ENCODE results near the gene NPR1. TPM values are rescaled to one million over a fixed set of nuclear protein-coding genes. Genes with fewer than 3 reads are reported as not detected.

The NPR1 gene
- total RNA-seq, 1 experiment from 2014 or later: 16.5 TPM

DNA sequence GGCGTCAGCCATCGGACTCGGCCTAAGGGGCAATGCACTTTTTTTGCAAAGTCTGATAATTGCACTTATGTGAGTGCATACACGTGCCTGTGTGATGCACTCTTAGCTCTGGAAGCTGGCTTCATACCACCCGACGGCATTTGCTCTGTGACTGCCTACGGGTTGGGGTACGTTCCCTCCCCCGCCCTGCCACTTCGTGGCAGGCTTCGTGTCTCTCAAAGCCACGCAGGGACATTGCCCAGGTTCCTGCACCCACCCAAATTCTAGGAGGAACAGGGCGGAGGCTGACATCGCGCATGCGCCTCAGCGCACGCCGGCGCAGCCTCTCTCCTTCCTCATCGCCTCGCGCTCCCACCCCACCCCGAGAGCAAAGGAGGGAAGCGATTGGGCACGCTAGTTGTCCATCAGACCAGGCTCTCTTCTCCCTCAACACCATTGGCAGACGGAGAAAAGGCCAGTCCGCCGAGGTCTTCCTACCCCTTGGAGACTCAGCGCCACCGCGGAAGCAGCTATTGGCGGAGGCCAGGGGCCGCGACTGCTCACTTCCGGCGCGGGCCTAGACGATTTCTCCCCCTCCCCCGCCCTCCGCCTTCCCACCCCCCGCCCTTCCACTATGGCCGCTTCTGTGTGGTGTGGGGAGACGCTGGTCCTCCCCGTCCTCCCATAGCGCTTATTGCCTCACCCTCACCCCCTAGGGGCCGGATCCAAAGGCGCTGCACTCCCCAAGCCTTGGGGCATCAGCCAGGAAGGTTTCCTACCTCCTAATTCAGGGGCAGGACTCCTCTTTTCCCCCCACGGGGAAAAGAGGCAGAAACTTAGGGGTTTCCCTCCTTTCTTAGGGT lies 49.2 kb downstream of the NPR1 start, which contains the start of gene INTS3:
Gene INTS3, plus strand, starts transcription at position 588 of the 842 bp plus-strand sequence. CDS start 585 bp downstream, outside the sequence.
- Mint-ChIP-seq H3K4me3 (peak within 1 kb of the TSS; percentile 97), H3K4me1 (peaks cover 28% of the 10 kb centered on the region), H3K9me3 (no peaks in the 10 kb centered on the region), H3K36me3 (peaks cover 12% of the 10 kb centered on the region), H3K27ac (peak within 1 kb of the TSS; percentile 99), H3K27me3 (ENCODE audit: low read depth) (no peaks in the 10 kb centered on the region; the same call in 1 of the 2 replicates)
- POLR2A ChIA-PET: interaction anchor here (0.6 to 2.1 kb wide), 7 partner anchors 15 to 48 kb away, joined by 3 to 10 read pairs (median 5); no protein-coding TSS in a partner anchor
- CTCF ChIA-PET: interaction anchor here (0.6 to 2.1 kb wide), 14 partner anchors 12 to 231 kb away, joined by 3 to 19 read pairs (median 5); partner anchors contain the start of genes CRTC2, NPR1 and S100A13
- DNase-seq (ENCODE audit: low spot score): peak; percentile 100
- ATAC-seq: peak; percentile 100
- TF ChIP-seq, protein P1, sequence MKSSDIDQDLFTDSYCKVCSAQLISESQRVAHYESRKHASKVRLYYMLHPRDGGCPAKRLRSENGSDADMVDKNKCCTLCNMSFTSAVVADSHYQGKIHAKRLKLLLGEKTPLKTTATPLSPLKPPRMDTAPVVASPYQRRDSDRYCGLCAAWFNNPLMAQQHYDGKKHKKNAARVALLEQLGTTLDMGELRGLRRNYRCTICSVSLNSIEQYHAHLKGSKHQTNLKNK (CRISPR knock-in tag; IDR thresholded peaks at IDR 0.05): no peak
- TF ChIP-seq TCF7 (CRISPR knock-in tag; IDR thresholded peaks at IDR 0.05; ENCODE audit: low read depth) (no peak), KAT7 (CRISPR knock-in tag; IDR thresholded peaks at IDR 0.05; ENCODE audit: borderline replicate concordance) (no peak), PRRX2 (CRISPR knock-in tag; IDR thresholded peaks at IDR 0.05) (no peak), NR3C1 (CRISPR knock-in tag; conservative IDR thresholded peaks at IDR 0.05; ENCODE audit: low read depth) (no peak), ETV6 (CRISPR knock-in tag; IDR thresholded peaks at IDR 0.05) (0 out of 2 replicates have a peak, but pooled peaks have one; percentile 59), ZNF396 (CRISPR knock-in tag; IDR thresholded peaks at IDR 0.05; ENCODE audit: borderline replicate concordance) (no peak), NFATC4 (CRISPR knock-in tag; IDR thresholded peaks at IDR 0.05) (no peak), ZNF219 (CRISPR knock-in tag; IDR thresholded peaks at IDR 0.05; ENCODE audit: borderline replicate concordance) (no peak), SP1 (CRISPR knock-in tag; conservative IDR thresholded peaks at IDR 0.05) (peak; percentile 79)
- TF ChIP-seq, protein P2, sequence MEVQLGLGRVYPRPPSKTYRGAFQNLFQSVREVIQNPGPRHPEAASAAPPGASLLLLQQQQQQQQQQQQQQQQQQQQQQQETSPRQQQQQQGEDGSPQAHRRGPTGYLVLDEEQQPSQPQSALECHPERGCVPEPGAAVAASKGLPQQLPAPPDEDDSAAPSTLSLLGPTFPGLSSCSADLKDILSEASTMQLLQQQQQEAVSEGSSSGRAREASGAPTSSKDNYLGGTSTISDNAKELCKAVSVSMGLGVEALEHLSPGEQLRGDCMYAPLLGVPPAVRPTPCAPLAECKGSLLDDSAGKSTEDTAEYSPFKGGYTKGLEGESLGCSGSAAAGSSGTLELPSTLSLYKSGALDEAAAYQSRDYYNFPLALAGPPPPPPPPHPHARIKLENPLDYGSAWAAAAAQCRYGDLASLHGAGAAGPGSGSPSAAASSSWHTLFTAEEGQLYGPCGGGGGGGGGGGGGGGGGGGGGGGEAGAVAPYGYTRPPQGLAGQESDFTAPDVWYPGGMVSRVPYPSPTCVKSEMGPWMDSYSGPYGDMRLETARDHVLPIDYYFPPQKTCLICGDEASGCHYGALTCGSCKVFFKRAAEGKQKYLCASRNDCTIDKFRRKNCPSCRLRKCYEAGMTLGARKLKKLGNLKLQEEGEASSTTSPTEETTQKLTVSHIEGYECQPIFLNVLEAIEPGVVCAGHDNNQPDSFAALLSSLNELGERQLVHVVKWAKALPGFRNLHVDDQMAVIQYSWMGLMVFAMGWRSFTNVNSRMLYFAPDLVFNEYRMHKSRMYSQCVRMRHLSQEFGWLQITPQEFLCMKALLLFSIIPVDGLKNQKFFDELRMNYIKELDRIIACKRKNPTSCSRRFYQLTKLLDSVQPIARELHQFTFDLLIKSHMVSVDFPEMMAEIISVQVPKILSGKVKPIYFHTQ (CRISPR knock-in tag; IDR thresholded peaks at IDR 0.05): no peak
- TF ChIP-seq, protein P3, sequence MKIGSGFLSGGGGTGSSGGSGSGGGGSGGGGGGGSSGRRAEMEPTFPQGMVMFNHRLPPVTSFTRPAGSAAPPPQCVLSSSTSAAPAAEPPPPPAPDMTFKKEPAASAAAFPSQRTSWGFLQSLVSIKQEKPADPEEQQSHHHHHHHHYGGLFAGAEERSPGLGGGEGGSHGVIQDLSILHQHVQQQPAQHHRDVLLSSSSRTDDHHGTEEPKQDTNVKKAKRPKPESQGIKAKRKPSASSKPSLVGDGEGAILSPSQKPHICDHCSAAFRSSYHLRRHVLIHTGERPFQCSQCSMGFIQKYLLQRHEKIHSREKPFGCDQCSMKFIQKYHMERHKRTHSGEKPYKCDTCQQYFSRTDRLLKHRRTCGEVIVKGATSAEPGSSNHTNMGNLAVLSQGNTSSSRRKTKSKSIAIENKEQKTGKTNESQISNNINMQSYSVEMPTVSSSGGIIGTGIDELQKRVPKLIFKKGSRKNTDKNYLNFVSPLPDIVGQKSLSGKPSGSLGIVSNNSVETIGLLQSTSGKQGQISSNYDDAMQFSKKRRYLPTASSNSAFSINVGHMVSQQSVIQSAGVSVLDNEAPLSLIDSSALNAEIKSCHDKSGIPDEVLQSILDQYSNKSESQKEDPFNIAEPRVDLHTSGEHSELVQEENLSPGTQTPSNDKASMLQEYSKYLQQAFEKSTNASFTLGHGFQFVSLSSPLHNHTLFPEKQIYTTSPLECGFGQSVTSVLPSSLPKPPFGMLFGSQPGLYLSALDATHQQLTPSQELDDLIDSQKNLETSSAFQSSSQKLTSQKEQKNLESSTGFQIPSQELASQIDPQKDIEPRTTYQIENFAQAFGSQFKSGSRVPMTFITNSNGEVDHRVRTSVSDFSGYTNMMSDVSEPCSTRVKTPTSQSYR (CRISPR knock-in tag; IDR thresholded peaks at IDR 0.05): no peak
- TF ChIP-seq, protein P4, sequence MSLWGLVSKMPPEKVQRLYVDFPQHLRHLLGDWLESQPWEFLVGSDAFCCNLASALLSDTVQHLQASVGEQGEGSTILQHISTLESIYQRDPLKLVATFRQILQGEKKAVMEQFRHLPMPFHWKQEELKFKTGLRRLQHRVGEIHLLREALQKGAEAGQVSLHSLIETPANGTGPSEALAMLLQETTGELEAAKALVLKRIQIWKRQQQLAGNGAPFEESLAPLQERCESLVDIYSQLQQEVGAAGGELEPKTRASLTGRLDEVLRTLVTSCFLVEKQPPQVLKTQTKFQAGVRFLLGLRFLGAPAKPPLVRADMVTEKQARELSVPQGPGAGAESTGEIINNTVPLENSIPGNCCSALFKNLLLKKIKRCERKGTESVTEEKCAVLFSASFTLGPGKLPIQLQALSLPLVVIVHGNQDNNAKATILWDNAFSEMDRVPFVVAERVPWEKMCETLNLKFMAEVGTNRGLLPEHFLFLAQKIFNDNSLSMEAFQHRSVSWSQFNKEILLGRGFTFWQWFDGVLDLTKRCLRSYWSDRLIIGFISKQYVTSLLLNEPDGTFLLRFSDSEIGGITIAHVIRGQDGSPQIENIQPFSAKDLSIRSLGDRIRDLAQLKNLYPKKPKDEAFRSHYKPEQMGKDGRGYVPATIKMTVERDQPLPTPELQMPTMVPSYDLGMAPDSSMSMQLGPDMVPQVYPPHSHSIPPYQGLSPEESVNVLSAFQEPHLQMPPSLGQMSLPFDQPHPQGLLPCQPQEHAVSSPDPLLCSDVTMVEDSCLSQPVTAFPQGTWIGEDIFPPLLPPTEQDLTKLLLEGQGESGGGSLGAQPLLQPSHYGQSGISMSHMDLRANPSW (CRISPR knock-in tag; conservative IDR thresholded peaks at IDR 0.05; ENCODE audit: low read depth): no peak
- TF ChIP-seq, protein P5, sequence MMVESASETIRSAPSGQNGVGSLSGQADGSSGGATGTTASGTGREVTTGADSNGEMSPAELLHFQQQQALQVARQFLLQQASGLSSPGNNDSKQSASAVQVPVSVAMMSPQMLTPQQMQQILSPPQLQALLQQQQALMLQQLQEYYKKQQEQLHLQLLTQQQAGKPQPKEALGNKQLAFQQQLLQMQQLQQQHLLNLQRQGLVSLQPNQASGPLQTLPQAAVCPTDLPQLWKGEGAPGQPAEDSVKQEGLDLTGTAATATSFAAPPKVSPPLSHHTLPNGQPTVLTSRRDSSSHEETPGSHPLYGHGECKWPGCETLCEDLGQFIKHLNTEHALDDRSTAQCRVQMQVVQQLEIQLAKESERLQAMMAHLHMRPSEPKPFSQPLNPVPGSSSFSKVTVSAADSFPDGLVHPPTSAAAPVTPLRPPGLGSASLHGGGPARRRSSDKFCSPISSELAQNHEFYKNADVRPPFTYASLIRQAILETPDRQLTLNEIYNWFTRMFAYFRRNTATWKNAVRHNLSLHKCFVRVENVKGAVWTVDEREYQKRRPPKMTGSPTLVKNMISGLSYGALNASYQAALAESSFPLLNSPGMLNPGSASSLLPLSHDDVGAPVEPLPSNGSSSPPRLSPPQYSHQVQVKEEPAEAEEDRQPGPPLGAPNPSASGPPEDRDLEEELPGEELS (CRISPR knock-in tag; IDR thresholded peaks at IDR 0.05): peak; percentile 30; the same call in 1 of the 2 replicates
- TF ChIP-seq, protein P6, sequence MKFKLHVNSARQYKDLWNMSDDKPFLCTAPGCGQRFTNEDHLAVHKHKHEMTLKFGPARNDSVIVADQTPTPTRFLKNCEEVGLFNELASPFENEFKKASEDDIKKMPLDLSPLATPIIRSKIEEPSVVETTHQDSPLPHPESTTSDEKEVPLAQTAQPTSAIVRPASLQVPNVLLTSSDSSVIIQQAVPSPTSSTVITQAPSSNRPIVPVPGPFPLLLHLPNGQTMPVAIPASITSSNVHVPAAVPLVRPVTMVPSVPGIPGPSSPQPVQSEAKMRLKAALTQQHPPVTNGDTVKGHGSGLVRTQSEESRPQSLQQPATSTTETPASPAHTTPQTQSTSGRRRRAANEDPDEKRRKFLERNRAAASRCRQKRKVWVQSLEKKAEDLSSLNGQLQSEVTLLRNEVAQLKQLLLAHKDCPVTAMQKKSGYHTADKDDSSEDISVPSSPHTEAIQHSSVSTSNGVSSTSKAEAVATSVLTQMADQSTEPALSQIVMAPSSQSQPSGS (CRISPR knock-in tag; IDR thresholded peaks at IDR 0.05; ENCODE audit: borderline replicate concordance, low read depth): no peak
- TF ChIP-seq, protein P7, sequence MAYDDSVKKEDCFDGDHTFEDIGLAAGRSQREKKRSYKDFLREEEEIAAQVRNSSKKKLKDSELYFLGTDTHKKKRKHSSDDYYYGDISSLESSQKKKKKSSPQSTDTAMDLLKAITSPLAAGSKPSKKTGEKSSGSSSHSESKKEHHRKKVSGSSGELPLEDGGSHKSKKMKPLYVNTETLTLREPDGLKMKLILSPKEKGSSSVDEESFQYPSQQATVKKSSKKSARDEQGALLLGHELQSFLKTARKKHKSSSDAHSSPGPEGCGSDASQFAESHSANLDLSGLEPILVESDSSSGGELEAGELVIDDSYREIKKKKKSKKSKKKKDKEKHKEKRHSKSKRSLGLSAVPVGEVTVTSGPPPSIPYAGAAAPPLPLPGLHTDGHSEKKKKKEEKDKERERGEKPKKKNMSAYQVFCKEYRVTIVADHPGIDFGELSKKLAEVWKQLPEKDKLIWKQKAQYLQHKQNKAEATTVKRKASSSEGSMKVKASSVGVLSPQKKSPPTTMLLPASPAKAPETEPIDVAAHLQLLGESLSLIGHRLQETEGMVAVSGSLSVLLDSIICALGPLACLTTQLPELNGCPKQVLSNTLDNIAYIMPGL (CRISPR knock-in tag; IDR thresholded peaks at IDR 0.05): no peak
- TF ChIP-seq, protein P8, sequence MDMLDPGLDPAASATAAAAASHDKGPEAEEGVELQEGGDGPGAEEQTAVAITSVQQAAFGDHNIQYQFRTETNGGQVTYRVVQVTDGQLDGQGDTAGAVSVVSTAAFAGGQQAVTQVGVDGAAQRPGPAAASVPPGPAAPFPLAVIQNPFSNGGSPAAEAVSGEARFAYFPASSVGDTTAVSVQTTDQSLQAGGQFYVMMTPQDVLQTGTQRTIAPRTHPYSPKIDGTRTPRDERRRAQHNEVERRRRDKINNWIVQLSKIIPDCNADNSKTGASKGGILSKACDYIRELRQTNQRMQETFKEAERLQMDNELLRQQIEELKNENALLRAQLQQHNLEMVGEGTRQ (CRISPR knock-in tag; IDR thresholded peaks at IDR 0.05): no peak
- TF ChIP-seq, protein P9, sequence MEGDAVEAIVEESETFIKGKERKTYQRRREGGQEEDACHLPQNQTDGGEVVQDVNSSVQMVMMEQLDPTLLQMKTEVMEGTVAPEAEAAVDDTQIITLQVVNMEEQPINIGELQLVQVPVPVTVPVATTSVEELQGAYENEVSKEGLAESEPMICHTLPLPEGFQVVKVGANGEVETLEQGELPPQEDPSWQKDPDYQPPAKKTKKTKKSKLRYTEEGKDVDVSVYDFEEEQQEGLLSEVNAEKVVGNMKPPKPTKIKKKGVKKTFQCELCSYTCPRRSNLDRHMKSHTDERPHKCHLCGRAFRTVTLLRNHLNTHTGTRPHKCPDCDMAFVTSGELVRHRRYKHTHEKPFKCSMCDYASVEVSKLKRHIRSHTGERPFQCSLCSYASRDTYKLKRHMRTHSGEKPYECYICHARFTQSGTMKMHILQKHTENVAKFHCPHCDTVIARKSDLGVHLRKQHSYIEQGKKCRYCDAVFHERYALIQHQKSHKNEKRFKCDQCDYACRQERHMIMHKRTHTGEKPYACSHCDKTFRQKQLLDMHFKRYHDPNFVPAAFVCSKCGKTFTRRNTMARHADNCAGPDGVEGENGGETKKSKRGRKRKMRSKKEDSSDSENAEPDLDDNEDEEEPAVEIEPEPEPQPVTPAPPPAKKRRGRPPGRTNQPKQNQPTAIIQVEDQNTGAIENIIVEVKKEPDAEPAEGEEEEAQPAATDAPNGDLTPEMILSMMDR (IDR thresholded peaks at IDR 0.05): no peak
